ENCODE results near the gene SLC8A3. TPM values are rescaled to one million over a fixed set of nuclear protein-coding genes. Genes with fewer than 3 reads are reported as not detected.

The SLC8A3 gene
- total and polyA plus RNA-seq, 10 of the 15 experiments (the other 5 are each of a cell fraction or from before 2014, with no cell fraction given): 0.04 to 0.17 (median 0.13) TPM; not detected in 3

GRCh38 chr14:70073924-70074566 is 114.7 kb downstream of the SLC8A3 start:
- no peaks in the 10 kb centered on the region for H3K79me2 ChIP-seq (ENCODE audit: control insufficient read depth, insufficient read depth, low read length)
- ATAC-seq (peak; percentile 92), DNase-seq (ENCODE audit: low read depth, low spot score) (no peak), FAIRE-seq (peak; percentile 78)
- whole genome bisulfite sequencing (ENCODE audit: insufficient coverage, insufficient replicate concordance, low lambda C conversion rate, missing lambda C conversion rate): 0% methylated on average over 3 of the region's 3 CpGs
- H2AFZ ChIP-seq (ENCODE audit: control insufficient read depth, low read depth, low read length): no peak overlapping the region
- in situ Hi-C loops (cut with MboI): no loop called here
- ChIA-PET RAD21 (ENCODE audit: unreplicated experiment) (interaction anchor here (0.5 to 1.3 kb wide), 5 partner anchors 9 to 255 kb away, joined by 3 to 4 read pairs (median 4); no protein-coding TSS in a partner anchor), SMC1A (ENCODE audit: uncharacterized antibody, unreplicated experiment) (interaction anchor here (0.6 to 1.7 kb wide), 6 partner anchors 17 to 265 kb away, joined by 3 to 10 read pairs (median 3); no protein-coding TSS in a partner anchor), POLR2A (interaction anchor here (0.8 kb wide), 1 partner anchor 17 kb away, joined by 3 read pairs; no protein-coding TSS in a partner anchor), CTCF (interaction anchor here (0.6 to 3.4 kb wide), 22 partner anchors 9 to 353 kb away, joined by 3 to 28 read pairs (median 4); no protein-coding TSS in a partner anchor)
- H3K4me1 ChIP-seq (ENCODE audit: control insufficient read depth, insufficient read depth, low read length): no peaks in the 10 kb centered on the region
- H3K36me3 ChIP-seq (ENCODE audit: control insufficient read depth in 2 of 2, insufficient read depth in 2 of 2, low read length in 1 of 2): no peaks in the 10 kb centered on the region
- H3K27me3 ChIP-seq (replicated peaks in 1 of 2; ENCODE audit: control insufficient read depth in 2 of 2, insufficient read depth in 2 of 2, low read length in 1 of 2): peaks cover 0 to 2% of the 10 kb centered on the region in 2 experiments; a peak in 2 of 4 replicates
- no peak overlapping the region for H3K4me3 ChIP-seq
- TF ChIP-seq CEBPB (IDR thresholded peaks at IDR 0.05; ENCODE audit: borderline replicate concordance in 1 of 2, low read depth in 2 of 2, low read length in 2 of 2) (peak in 1 of 2 experiments; percentile 68; a peak in 1 of 4 replicates), SIX5 (IDR thresholded peaks at IDR 0.05; ENCODE audit: low read depth, low read length, severe bottlenecking) (no peak), SMC3 (IDR thresholded peaks at IDR 0.05; ENCODE audit: borderline replicate concordance, low read length) (peak; percentile 71), YY1 (IDR thresholded peaks at IDR 0.05; ENCODE audit: low read depth, low read length) (0 out of 2 replicates have a peak, but pooled peaks have one; percentile 24), RAD21 (IDR thresholded peaks at IDR 0.05; ENCODE audit: insufficient read depth, low read depth, low read length) (peak; percentile 58), CTCF (IDR thresholded peaks at IDR 0.05 in 2 of 3, conservative IDR thresholded peaks at IDR 0.05 in 1 of 3; ENCODE audit: control insufficient read depth in 2 of 3, extremely low read depth in 1 of 3, insufficient read depth in 1 of 3, low read depth in 3 of 3, low read length in 3 of 3) (peak; percentile 77 to 89 (median 82)), RELA (IDR thresholded peaks at IDR 0.05; ENCODE audit: borderline replicate concordance, partially characterized antibody) (no peak)
- H3K27ac ChIP-seq (ENCODE audit: control insufficient read depth, insufficient read depth): no peak overlapping the region
- H3K9ac ChIP-seq (ENCODE audit: control insufficient read depth, insufficient read depth, low read length): no peak overlapping the region
- no peaks in the 10 kb centered on the region for H3K9me3 ChIP-seq (replicated peaks; ENCODE audit: control insufficient read depth, insufficient read depth, low read length)
- no peak overlapping the region for H3K4me2 ChIP-seq (ENCODE audit: control insufficient read depth, insufficient read depth)
- H4K20me1 ChIP-seq (ENCODE audit: control insufficient read depth, insufficient read depth): no peaks in the 10 kb centered on the region
- no TSS peak for BruUV-seq (replicated peaks)
- intact Hi-C loops (cut with micrococcal nuclease; ENCODE audit: unreplicated experiment): loop anchor here (1.0 kb wide), 1 partner anchor 256 kb away; no protein-coding TSS in a partner anchor
